Naive thymus-derived CD4-positive, alpha-beta T cell (primary cell): ENCODE results near the gene TMA7. TPM values are rescaled to one million over a fixed set of nuclear protein-coding genes. Genes with fewer than 3 reads are reported as not detected.

Experiments used
- ATAC-seq: fragments of 150-1000 bp; cut with Tn5 transposase; 2 replicates; pipeline ENCODE4 v1.10.0; 2021; ENCODE audit warnings: mild to moderate bottlenecking, moderate library complexity
- CTCF ChIA-PET: fragments of 350-600 bp; sonication (Branson Sonifier 250); formaldehyde crosslinking; loops from one replicate; lab custom pipeline; 2021; ENCODE audit warnings: antibody characterized with exemption; lab: Charles Lee
- POLR2A ChIA-PET: fragments of 350-600 bp; sonication (Branson Sonifier 250); formaldehyde crosslinking; loops from one replicate; lab custom pipeline; 2021; ENCODE audit warnings: antibody characterized with exemption, inconsistent platforms; lab: Charles Lee
- DNase-seq, 9 donors: peaks; one replicate each; pipeline versions ENCODE4 v3.0.0 to v3.0.0-alpha.2; 2020 to 2022; ENCODE audit warnings: mixed read lengths in 1 of 9
- H3K27ac ChIP-seq: one replicate; pipeline ENCODE4 v1.7.0; 2013; ENCODE audit warnings: mild to moderate bottlenecking, low read depth, low read length, moderate library complexity
- H3K27me3 ChIP-seq, 2 donors: one replicate each; pipeline ENCODE4 v1.7.0; 2013; ENCODE audit warnings: low read length in 2 of 2, mild to moderate bottlenecking in 2 of 2, moderate library complexity in 2 of 2; ENCODE audit not compliant: control insufficient read depth in 2 of 2, insufficient read depth in 2 of 2
- H3K36me3 ChIP-seq, 3 experiments: 1 replicate in 2 of 3; 2 replicates in 1 of 3; pipeline ENCODE4 v1.7.0; 2013; ENCODE audit warnings: low read length in 3 of 3, mild to moderate bottlenecking in 3 of 3, moderate library complexity in 1 of 3; ENCODE audit not compliant: insufficient read depth in 3 of 3, control insufficient read depth in 2 of 3
- H3K4me1 ChIP-seq, 2 donors: one replicate each; pipeline ENCODE4 v1.7.0; 2013; ENCODE audit warnings: low read length in 2 of 2, mild to moderate bottlenecking in 2 of 2, moderate library complexity in 1 of 2; ENCODE audit not compliant: control insufficient read depth in 2 of 2, insufficient read depth in 2 of 2
- H3K4me3 ChIP-seq: 2 replicates; pipeline ENCODE4 v1.7.0; 2013; ENCODE audit warnings: mild to moderate bottlenecking, low read length
- H3K9me3 ChIP-seq, 3 experiments: 1 replicate in 2 of 3; 2 replicates in 1 of 3; pipeline ENCODE4 v1.7.0; 2013; ENCODE audit warnings: low read length in 3 of 3; ENCODE audit not compliant: control insufficient read depth in 2 of 3
- H3K27ac Mint-ChIP-seq, 9 donors: one replicate each; pipeline ENCODE4 v1.8.0; 2020 to 2022; ENCODE audit warnings: mixed read lengths in 9 of 9, mild to moderate bottlenecking in 8 of 9, moderate library complexity in 5 of 9, inconsistent platforms in 2 of 9
- H3K27me3 Mint-ChIP-seq, 5 donors: one replicate each; pipeline ENCODE4 v1.8.0; 2021 to 2022; ENCODE audit warnings: mixed read lengths in 5 of 5, mild to moderate bottlenecking in 1 of 5
- H3K36me3 Mint-ChIP-seq, 5 donors: one replicate each; pipeline ENCODE4 v1.8.0; 2020 to 2022; ENCODE audit warnings: mixed read lengths in 5 of 5, mild to moderate bottlenecking in 3 of 5, inconsistent platforms in 1 of 5
- H3K4me1 Mint-ChIP-seq, 7 donors: one replicate each; pipeline ENCODE4 v1.8.0; 2020 to 2022; ENCODE audit warnings: mixed read lengths in 7 of 7, mild to moderate bottlenecking in 3 of 7, inconsistent platforms in 1 of 7
- H3K4me3 Mint-ChIP-seq, 10 donors: one replicate each; pipeline ENCODE4 v1.8.0; 2020 to 2022; ENCODE audit warnings: mild to moderate bottlenecking in 10 of 10, mixed read lengths in 10 of 10, moderate library complexity in 6 of 10, inconsistent platforms in 2 of 10
- H3K9me3 Mint-ChIP-seq, 11 donors: one replicate each; pipeline ENCODE4 v1.8.0; 2020 to 2022; ENCODE audit warnings: mixed read lengths in 11 of 11, mild to moderate bottlenecking in 4 of 11, inconsistent platforms in 1 of 11, moderate library complexity in 1 of 11
- intact Hi-C, 2 donors: fragments of 100-400 bp; cut with micrococcal nuclease; formaldehyde crosslinking; loops; one replicate each; pipeline ENCODE4 v1.15.1; 2023
- polyA plus RNA-seq, 2 donors: library from polyadenylated mRNA; unstranded; fragments of 300-500 nt; fragmentation: Illumina TruSeq; gene quantifications; one replicate each; pipeline ENCODE4 v1.2.3, GENCODE V29; 2021
- total RNA-seq, 6 experiments: library from RNA in 5 of 6; stranded (reverse) in 5 of 6; gene quantifications; 1 replicate in 5 of 6; 2 replicates in 1 of 6; pipeline ENCODE4 v1.2.3 and lab custom pipeline; 2021 to 2026

The TMA7 gene
- total and polyA plus RNA-seq, 7 experiments from 2014 or later: 193 to 752 (median 269) TPM

DNA sequence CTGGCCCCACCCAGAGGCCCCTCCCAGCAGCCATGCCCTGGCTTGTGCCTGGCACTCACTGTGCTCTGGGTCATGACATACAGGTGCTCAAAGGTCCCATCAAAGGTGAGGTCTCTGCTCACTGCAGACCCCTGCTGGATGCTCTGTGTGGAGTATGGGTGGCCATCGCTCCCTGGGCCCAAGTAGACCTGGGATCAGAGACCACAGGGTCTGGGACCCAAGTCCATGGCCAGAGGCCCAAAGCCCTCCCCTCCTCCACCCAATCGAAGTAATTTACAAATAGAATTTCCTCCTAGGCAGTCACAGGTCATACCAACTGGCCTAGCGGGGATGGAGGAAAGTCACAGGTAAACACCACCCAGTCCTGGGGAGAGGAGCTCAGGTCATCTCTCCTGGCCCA lies 17.8 kb upstream of the TMA7 start:
- H3K9me3 Mint-ChIP-seq: no peaks in the 10 kb centered on the region
- Histone ChIP-seq H3K4me1 (no peaks in the 10 kb centered on the region), H3K9me3 (no peaks in the 10 kb centered on the region), H3K27ac (no peak overlapping the region), H3K4me3 (no peak overlapping the region), H3K36me3 (no peaks in the 10 kb centered on the region), H3K27me3 (no peaks in the 10 kb centered on the region)
- ChIA-PET POLR2A (interaction anchor here (1.4 kb wide), 1 partner anchor 18 kb away, joined by 3 read pairs; the partner anchor contains the start of genes CCDC51 and TMA7), CTCF (interaction anchor here (0.9 to 2.2 kb wide), 2 partner anchors 14 to 22 kb away, joined by 4 to 6 read pairs; no protein-coding TSS in a partner anchor)
- no peak for DNase-seq
- H3K4me3 Mint-ChIP-seq: no peak overlapping the region
- H3K27me3 Mint-ChIP-seq: peaks cover 0 to 5% (median 0%) of the 10 kb centered on the region in 5 donors
- H3K27ac Mint-ChIP-seq: no peak overlapping the region
- no peak for ATAC-seq
- H3K36me3 Mint-ChIP-seq: no peaks in the 10 kb centered on the region
- no peaks in the 10 kb centered on the region for H3K4me1 Mint-ChIP-seq
- intact Hi-C loops: no loop called here

DNA sequence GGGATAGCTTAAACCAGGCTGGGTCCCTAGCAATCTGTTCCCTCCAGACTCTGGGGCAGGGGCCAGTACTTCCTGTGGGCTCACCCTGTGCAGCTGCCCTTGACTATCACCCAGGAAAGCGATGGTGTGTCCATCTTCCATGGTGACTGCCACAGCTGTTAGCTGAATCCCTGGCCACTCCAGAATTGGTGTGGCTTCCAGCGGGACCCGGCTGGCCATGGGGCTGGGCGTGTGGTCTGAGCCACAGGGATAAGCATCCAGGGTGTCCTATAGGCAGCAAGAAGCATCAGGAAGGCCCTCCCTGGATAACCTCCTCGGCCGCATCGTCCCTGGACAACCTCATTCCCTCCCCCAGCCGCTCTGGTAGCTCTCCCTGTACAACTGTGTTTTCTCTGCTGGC lies 17.4 kb upstream of the TMA7 start:
- ChIA-PET POLR2A (interaction anchor here (1.4 kb wide), 1 partner anchor 17 kb away, joined by 3 read pairs; the partner anchor contains the start of genes CCDC51 and TMA7), CTCF (interaction anchor here (0.9 to 2.2 kb wide), 2 partner anchors 14 to 22 kb away, joined by 4 to 6 read pairs; no protein-coding TSS in a partner anchor)
- ATAC-seq (no peak), DNase-seq (no peak)
- intact Hi-C loops: no loop called here
- Mint-ChIP-seq H3K4me1 (no peaks in the 10 kb centered on the region), H3K4me3 (no peak overlapping the region), H3K9me3 (no peaks in the 10 kb centered on the region), H3K27me3 (peaks cover 0 to 9% (median 0%) of the 10 kb centered on the region in 5 donors), H3K36me3 (no peaks in the 10 kb centered on the region), H3K27ac (peak overlapping the region in 1 of 9 donors; percentile 29)
- Histone ChIP-seq H3K4me1 (no peaks in the 10 kb centered on the region), H3K9me3 (no peaks in the 10 kb centered on the region), H3K4me3 (no peak overlapping the region), H3K36me3 (no peaks in the 10 kb centered on the region), H3K27ac (no peak overlapping the region), H3K27me3 (no peaks in the 10 kb centered on the region)

DNA sequence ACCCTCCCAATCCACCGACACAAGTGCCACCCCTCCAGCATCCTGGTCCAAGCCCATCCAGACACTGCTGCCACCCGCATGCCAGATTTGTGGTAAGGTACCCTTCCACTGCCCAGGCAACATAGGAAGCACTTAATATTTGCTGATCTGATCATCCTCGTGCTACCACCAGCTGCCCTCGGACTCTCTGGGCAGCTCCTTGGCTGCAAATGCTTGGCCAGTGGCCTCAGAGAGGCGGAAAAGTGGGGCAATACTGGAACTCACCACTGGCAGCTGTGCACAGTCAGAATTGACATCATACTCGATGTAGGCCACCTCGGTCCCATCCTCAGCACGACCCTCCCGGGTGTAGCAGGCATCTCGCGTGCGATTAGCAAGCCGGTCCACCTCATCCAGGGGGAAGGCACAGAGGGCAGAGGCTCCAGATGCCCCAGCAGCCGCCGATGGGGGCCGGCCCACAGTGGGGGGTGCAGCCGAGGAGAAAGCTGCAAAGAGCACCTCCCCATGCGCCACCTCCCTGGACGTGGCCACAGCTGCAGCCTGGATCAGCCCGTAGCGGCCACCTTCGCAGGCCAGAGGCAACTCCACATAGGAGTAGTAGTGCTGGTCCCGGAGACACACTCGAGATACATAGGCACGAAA lies 16.7 kb upstream of the TMA7 start:
- intact Hi-C loops: no loop called here
- DNase-seq (no peak), ATAC-seq (no peak)
- no peaks in the 10 kb centered on the region for H3K4me1 Mint-ChIP-seq
- H3K4me1 ChIP-seq: no peaks in the 10 kb centered on the region
- ChIA-PET POLR2A (no interaction called here), CTCF (interaction anchor here (2.2 kb wide), 1 partner anchor 23 kb away, joined by 6 read pairs; no protein-coding TSS in a partner anchor)
- no peaks in the 10 kb centered on the region for H3K9me3 ChIP-seq
- peak overlapping the region in 1 of 9 donors; percentile 29 for H3K27ac Mint-ChIP-seq
- no peaks in the 10 kb centered on the region for H3K9me3 Mint-ChIP-seq
- no peaks in the 10 kb centered on the region for H3K36me3 ChIP-seq
- no peaks in the 10 kb centered on the region for H3K27me3 ChIP-seq
- H3K36me3 Mint-ChIP-seq: no peaks in the 10 kb centered on the region
- no peak overlapping the region for H3K4me3 Mint-ChIP-seq
- H3K27me3 Mint-ChIP-seq: peaks cover 0 to 16% (median 0%) of the 10 kb centered on the region in 5 donors
- H3K27ac ChIP-seq: no peak overlapping the region
- H3K4me3 ChIP-seq: no peak overlapping the region

DNA sequence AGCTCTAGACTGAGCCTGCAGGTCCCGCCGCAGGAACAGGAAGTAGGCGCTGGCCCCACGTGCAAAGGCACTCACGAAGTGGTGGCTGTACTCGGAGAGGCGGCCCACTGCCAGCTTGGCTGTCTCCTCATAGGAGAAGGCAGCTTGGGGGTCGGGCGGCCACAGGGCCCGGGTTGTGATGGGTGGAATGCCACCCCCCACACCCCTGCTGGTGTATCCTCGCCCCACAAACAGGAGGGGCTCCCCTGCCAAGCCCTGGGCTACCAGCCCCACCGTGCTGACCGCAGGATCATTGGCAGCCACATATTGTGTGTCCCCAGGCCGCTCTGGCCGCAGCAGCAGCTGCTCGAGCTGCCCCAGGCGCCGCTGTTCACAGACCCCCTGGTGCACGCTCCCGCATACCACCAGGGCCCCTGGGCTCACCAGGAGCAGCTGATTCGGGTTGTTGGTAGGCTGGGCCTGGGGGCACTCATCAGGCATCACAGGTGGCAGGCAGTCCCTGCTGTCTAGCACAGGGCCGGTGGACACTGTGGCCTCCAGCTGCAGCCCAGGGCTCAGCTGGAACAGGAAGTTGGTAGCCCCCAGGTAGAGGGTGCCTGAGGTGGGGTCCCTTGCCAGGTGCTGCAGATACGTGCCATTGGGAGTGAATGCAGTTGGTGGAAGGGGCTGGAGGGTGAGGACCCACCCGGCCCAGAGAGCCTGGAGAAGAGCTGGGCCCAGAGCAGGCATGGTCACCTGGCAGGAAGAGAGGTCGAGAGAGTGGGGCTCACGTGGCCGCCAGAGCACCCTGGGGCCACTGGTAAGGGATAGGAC lies 16.0 kb upstream of the TMA7 start:
- H3K27me3 ChIP-seq: no peaks in the 10 kb centered on the region
- intact Hi-C loops: no loop called here
- Mint-ChIP-seq H3K36me3 (no peaks in the 10 kb centered on the region), H3K9me3 (no peaks in the 10 kb centered on the region), H3K27me3 (peaks cover 0 to 18% (median 0%) of the 10 kb centered on the region in 5 donors), H3K4me1 (no peaks in the 10 kb centered on the region), H3K4me3 (no peak overlapping the region), H3K27ac (peak overlapping the region in 1 of 9 donors; percentile 58)
- CTCF ChIA-PET: interaction anchor here (1.0 to 2.2 kb wide), 2 partner anchors 23 kb away, joined by 4 to 6 read pairs; no protein-coding TSS in a partner anchor
- no peak for DNase-seq
- no peaks in the 10 kb centered on the region for H3K9me3 ChIP-seq
- POLR2A ChIA-PET: no interaction called here
- H3K4me3 ChIP-seq: no peak overlapping the region
- no peaks in the 10 kb centered on the region for H3K4me1 ChIP-seq
- H3K27ac ChIP-seq: no peak overlapping the region
- no peaks in the 10 kb centered on the region for H3K36me3 ChIP-seq
- ATAC-seq: no peak

DNA sequence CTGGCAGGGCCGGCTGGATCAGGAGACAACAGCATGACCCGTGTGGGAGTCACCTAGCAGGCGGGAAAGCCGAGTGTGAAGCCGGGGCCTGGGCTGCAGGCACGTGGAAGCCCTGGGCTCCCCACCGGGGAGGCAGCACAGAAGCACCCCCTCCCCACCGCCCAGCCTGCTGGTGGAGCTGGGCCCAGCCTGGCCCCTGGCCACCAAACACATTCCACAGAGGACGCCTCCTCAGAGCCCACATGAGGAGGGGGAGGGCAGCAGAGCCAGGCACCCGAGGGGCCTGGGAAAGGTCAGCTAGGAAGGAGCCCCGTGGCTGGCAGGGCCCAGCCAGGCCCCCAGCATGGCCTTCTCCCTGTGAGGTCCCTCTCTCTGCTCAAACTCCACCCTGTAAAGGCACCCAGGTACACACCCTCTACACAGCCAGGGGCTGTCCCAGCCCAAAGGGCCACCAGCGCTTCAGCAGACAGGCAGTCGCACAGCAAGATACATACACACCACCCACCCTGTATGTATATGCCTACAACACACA lies 14.7 kb upstream of the TMA7 start:
- H3K27ac Mint-ChIP-seq: no peak overlapping the region
- no peak overlapping the region for H3K4me3 ChIP-seq
- intact Hi-C loops: no loop called here

DNA sequence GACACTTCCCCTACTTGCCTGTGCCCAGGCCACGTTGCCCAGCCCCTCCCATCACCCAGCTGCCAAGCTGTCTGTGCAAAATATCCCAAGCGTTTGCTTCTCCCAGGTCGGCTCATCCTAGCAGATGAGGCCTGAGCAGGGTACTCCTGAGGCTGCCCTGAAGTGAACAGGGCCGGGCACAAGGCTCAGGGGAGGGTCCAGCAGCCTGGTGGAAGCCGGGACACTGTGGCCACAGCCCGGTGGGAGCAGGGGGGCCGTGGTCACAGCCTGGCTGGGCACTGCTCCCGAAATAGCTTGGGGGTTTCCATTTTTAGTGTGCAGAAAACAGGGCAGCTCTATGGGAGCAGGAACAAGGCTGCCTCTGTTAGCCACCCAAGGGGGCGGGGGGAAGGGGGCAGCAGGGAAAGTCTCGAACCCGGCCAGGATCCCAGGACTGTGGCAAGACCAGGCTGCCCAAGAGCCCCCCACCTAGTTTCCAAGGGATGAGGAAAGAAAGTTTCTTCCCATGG lies 13.6 kb upstream of the TMA7 start:
- intact Hi-C loops: no loop called here
- Histone ChIP-seq H3K4me3 (no peak overlapping the region), H3K4me1 (peaks cover 8 to 10% of the 10 kb centered on the region in 2 donors), H3K27me3 (no peaks in the 10 kb centered on the region), H3K9me3 (no peaks in the 10 kb centered on the region), H3K27ac (no peak overlapping the region), H3K36me3 (no peaks in the 10 kb centered on the region)
- peak overlapping the region in 1 of 10 donors; percentile 90 for H3K4me3 Mint-ChIP-seq
- H3K27ac Mint-ChIP-seq: no peak overlapping the region
- H3K9me3 Mint-ChIP-seq: peaks cover 0 to 2% (median 0%) of the 10 kb centered on the region in 11 donors
- peaks cover 0 to 30% (median 0%) of the 10 kb centered on the region in 5 donors for H3K27me3 Mint-ChIP-seq
- DNase-seq: no peak
- H3K36me3 Mint-ChIP-seq: peaks cover 0 to 8% (median 0%) of the 10 kb centered on the region in 5 donors
- CTCF ChIA-PET: interaction anchor here (1.0 kb wide), 1 partner anchor 9 kb away, joined by 3 read pairs; no protein-coding TSS in a partner anchor
- no peak for ATAC-seq
- POLR2A ChIA-PET: interaction anchor here (1.2 kb wide), 1 partner anchor 10 kb away, joined by 3 read pairs; no protein-coding TSS in a partner anchor
- peaks cover 0 to 13% (median 0%) of the 10 kb centered on the region in 7 donors for H3K4me1 Mint-ChIP-seq

More for the DNA sequence above, 14.7 kb upstream of the TMA7 start:
- ChIA-PET CTCF (interaction anchor here (1.0 kb wide), 1 partner anchor 25 kb away, joined by 4 read pairs; no protein-coding TSS in a partner anchor), POLR2A (no interaction called here)
- H3K4me1 ChIP-seq: peaks cover 6 to 7% of the 10 kb centered on the region in 2 donors
- Mint-ChIP-seq H3K9me3 (no peaks in the 10 kb centered on the region), H3K4me1 (peaks cover 0 to 5% (median 0%) of the 10 kb centered on the region in 7 donors), H3K36me3 (peaks cover 0 to 2% (median 0%) of the 10 kb centered on the region in 5 donors), H3K27me3 (peaks cover 0 to 24% (median 0%) of the 10 kb centered on the region in 5 donors), H3K4me3 (no peak overlapping the region)
- no peaks in the 10 kb centered on the region for H3K27me3 ChIP-seq
- no peaks in the 10 kb centered on the region for H3K9me3 ChIP-seq
- H3K27ac ChIP-seq: no peak overlapping the region
- no peaks in the 10 kb centered on the region for H3K36me3 ChIP-seq
- no peak for ATAC-seq
- no peak for DNase-seq
